ENCODE measurements around the gene IFIT3. TPM values are rescaled to one million over a fixed set of nuclear protein-coding genes. Genes with fewer than 3 reads are reported as not detected.

Gene IFIT3
- total and polyA plus RNA-seq, 9 of the 15 experiments (the other 6 are each of a cell fraction or from before 2014, with no cell fraction given): 0.23 to 2.2 (median 0.77) TPM

DNA sequence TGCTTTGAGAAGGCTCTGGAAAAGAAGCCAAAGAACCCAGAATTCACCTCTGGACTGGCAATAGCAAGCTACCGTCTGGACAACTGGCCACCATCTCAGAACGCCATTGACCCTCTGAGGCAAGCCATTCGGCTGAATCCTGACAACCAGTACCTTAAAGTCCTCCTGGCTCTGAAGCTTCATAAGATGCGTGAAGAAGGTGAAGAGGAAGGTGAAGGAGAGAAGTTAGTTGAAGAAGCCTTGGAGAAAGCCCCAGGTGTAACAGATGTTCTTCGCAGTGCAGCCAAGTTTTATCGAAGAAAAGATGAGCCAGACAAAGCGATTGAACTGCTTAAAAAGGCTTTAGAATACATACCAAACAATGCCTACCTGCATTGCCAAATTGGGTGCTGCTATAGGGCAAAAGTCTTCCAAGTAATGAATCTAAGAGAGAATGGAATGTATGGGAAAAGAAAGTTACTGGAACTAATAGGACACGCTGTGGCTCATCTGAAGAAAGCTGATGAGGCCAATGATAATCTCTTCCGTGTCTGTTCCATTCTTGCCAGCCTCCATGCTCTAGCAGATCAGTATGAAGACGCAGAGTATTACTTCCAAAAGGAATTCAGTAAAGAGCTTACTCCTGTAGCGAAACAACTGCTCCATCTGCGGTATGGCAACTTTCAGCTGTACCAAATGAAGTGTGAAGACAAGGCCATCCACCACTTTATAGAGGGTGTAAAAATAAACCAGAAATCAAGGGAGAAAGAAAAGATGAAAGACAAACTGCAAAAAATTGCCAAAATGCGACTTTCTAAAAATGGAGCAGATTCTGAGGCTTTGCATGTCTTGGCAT lies 21.1 kb upstream of the IFIT3 start:
- FAIRE-seq (no peak), ATAC-seq (no peak), DNase-seq (ENCODE audit: extremely low read depth in 1 of 4, low spot score in 3 of 4) (no peak)
- Histone ChIP-seq H3K4me2 (ENCODE audit: insufficient read depth, low read length) (no peak overlapping the region), H3K27ac (ENCODE audit: extremely low read depth, low read depth, low read length) (no peak overlapping the region), H3K9me3 (replicated peaks; ENCODE audit: control insufficient read depth, insufficient read depth, low read depth, low read length) (no peaks in the 10 kb centered on the region), H3K9ac (ENCODE audit: insufficient read depth in 1 of 2, low read depth in 2 of 2, low read length in 2 of 2) (no peak overlapping the region), H4K20me1 (replicated peaks; ENCODE audit: control insufficient read depth, insufficient read depth, low read length) (no peaks in the 10 kb centered on the region), H3K27me3 (ENCODE audit: control insufficient read depth in 2 of 2, insufficient read depth in 2 of 2, low read length in 2 of 2) (peaks cover 0 to 6% of the 10 kb centered on the region in 2 experiments; a peak in 2 of 5 replicates), H3K36me3 (ENCODE audit: control insufficient read depth, insufficient read depth, low read length) (no peaks in the 10 kb centered on the region), H3K79me2 (ENCODE audit: control insufficient read depth, insufficient read depth, low read length) (no peaks in the 10 kb centered on the region), H3K4me3 (no peak overlapping the region), H2AFZ (ENCODE audit: low read depth, low read length) (no peak overlapping the region), H3K4me1 (replicated peaks in 1 of 2; ENCODE audit: control insufficient read depth in 2 of 2, insufficient read depth in 2 of 2, low read length in 2 of 2) (no peaks in the 10 kb centered on the region), H3K9me1 (ENCODE audit: control insufficient read depth, insufficient read depth, low read length) (no peaks in the 10 kb centered on the region)
- ChIA-PET CTCF (ENCODE audit: low intra/inter-chr PET ratio) (no interaction called here), POLR2A (interaction anchor here (0.6 kb wide), 1 partner anchor 10 kb away, joined by 3 read pairs; no protein-coding TSS in a partner anchor)
- in situ Hi-C loops (cut with MboI): no loop called here
- no TSS peak for BruUV-seq (replicated peaks)
- intact Hi-C loops (cut with micrococcal nuclease): no loop called here
- WGBS (ENCODE audit: insufficient coverage, low coverage, missing lambda C conversion rate): 24% methylated on average over 11 of the region's 13 CpGs
- TF ChIP-seq PTTG1 (tag; IDR thresholded peaks at IDR 0.05; ENCODE audit: low read depth) (no peak), SMARCA4 (IDR thresholded peaks at IDR 0.05) (no peak), BCL6 (CRISPR knock-in tag; IDR thresholded peaks at IDR 0.05) (no peak), SMC3 (conservative IDR thresholded peaks at IDR 0.05; ENCODE audit: insufficient read depth, low read depth, low read length) (no peak), GATAD2A (IDR thresholded peaks at IDR 0.05) (no peak), ZNF444 (CRISPR knock-in tag; IDR thresholded peaks at IDR 0.05) (no peak), BRD4 (IDR thresholded peaks at IDR 0.05) (no peak), EHMT2 (IDR thresholded peaks at IDR 0.05) (no peak), DEAF1 (CRISPR knock-in tag; IDR thresholded peaks at IDR 0.05) (no peak), CGGBP1 (CRISPR knock-in tag; IDR thresholded peaks at IDR 0.05) (no peak), ARID1B (IDR thresholded peaks at IDR 0.05) (no peak)
- TF ChIP-seq, protein P1, sequence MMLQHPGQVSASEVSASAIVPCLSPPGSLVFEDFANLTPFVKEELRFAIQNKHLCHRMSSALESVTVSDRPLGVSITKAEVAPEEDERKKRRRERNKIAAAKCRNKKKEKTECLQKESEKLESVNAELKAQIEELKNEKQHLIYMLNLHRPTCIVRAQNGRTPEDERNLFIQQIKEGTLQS (IDR thresholded peaks at IDR 0.05): no peak
- TF ChIP-seq, protein P1 (CRISPR knock-in tag; conservative IDR thresholded peaks at IDR 0.05): no peak
- TF ChIP-seq, protein P2, sequence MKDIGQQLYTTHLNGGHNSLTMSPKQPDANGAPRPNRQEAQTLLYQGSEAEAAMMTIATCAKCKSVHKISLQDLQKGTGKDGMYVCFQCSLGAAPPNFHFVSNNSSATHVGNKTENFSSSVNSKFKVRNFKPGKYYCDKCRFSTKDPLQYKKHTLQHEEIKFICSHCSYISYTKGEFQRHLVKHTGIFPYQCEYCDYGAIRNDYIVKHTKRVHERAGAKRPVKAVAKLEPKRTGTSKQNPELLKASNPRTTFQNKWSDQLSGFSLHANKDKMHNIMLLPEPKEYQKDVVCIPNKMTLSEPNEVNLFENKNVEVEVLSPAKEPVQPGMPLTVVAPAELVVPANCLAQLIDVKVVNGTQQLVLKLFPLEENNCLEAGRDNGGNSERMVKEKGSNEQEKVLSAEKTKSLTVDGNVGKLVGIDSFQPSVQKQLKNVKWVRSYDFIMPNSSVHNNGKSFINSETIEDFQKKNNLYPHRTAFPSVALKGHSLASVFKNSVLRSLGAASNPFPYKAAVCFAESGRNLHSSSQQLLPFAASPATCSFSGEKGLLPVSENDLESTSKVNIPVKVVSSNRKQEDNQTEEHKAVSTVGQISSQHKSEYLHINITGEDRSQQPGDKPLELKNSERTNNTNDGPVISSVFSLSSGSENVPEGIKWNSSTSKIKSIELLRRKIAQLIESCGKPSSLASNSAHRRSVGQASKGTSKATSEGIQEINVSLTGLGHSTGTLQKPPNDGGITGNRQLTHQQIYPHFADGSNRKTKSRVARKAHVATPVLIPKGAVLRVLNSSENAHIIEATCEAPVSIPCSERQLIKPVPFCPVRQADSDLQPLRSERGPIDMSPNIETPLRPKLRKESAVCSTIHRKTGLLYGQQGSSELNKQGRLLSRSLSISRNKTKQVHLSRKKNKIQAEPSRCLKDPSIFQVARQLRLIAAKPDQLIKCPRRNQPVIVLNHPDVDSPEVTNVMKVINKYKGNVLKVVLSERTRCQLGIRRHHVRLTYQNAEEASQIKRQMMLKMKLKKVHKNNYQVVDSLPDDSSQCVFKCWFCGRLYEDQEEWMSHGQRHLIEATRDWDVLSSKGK (CRISPR knock-in tag; IDR thresholded peaks at IDR 0.05): no peak
- TF ChIP-seq, protein P3, sequence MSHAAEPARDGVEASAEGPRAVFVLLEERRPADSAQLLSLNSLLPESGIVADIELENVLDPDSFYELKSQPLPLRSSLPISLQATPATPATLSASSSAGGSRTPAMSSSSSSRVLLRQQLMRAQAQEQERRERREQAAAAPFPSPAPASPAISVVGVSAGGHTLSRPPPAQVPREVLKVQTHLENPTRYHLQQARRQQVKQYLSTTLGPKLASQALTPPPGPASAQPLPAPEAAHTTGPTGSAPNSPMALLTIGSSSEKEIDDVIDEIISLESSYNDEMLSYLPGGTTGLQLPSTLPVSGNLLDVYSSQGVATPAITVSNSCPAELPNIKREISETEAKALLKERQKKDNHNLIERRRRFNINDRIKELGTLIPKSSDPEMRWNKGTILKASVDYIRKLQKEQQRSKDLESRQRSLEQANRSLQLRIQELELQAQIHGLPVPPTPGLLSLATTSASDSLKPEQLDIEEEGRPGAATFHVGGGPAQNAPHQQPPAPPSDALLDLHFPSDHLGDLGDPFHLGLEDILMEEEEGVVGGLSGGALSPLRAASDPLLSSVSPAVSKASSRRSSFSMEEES (CRISPR knock-in tag; IDR thresholded peaks at IDR 0.05): no peak

All from K562 (cell line).